AG09319 (cell line): Measurements from ENCODE around the gene SMC3.
"Not testable (repeated sequence)": the region's sequence is repeated elsewhere in the genome, so short reads cannot be mapped to it uniquely, and the experiment has no call there.

ENCODE experiments used
- DNase-seq: peaks from one replicate; pipeline ENCODE4 v3.0.0-alpha.2; 2010; ENCODE audit warnings: low read depth; ENCODE audit errors: extremely low read depth
- CTCF ChIP-seq: IDR thresholded peaks from 2 replicates; pipeline ENCODE4 v1.5.1; 2011; ENCODE audit warnings: low read depth, mild to moderate bottlenecking, inconsistent platforms, low read length, moderate library complexity

Gene SMC3

GRCh38 chr10:110527731-110528171, 39.7 kb upstream of the SMC3 start:
- TF ChIP-seq CTCF = no peak
- DNase-seq = no peak

GRCh38 chr10:110528224-110528996, 39.1 kb upstream of the SMC3 start:
- TF ChIP-seq CTCF = no peak
- no peak for DNase-seq

GRCh38 chr10:110528997-110529524, 38.4 kb upstream of the SMC3 start:
- not testable (repeated sequence) for DNase-seq

GRCh38 chr10:110529596-110530011, 37.9 kb upstream of the SMC3 start:
- no peak for DNase-seq
- TF ChIP-seq CTCF = no peak

GRCh38 chr10:110530131-110530831, 37.2 kb upstream of the SMC3 start:
- no peak for DNase-seq
- no peak for TF ChIP-seq CTCF

GRCh38 chr10:110531687-110532086, 35.8 kb upstream of the SMC3 start:
- DNase-seq = no peak
- no peak for TF ChIP-seq CTCF

- DNase-seq = not testable (repeated sequence)
Measured at GRCh38 chr10:110532628-110533027, 34.9 kb upstream of the SMC3 start.

GRCh38 chr10:110533149-110533548, 34.3 kb upstream of the SMC3 start:
- no peak for DNase-seq
- no peak for TF ChIP-seq CTCF
